K562 (cell line): Measurements from ENCODE around the gene GYS1.

ENCODE experiments used
- HIVEP1 ChIP-seq: fragments of 250-450 bp; sonication (Bioruptor Pico); IDR thresholded peaks from 2 replicates; pipeline ENCODE4 v1.4.0; 2020; ENCODE audit warnings: mild to moderate bottlenecking
- NRF1 ChIP-seq, 2 experiments: fragments of 450-650 bp; IDR thresholded peaks in 1 of 2; conservative IDR thresholded peaks in 1 of 2; 2 replicates each; pipeline ENCODE4 v1.6.1; 2014; ENCODE audit warnings: mild to moderate bottlenecking in 2 of 2
- TF ChIP-seq, protein P1 (sequence below), 3 experiments: IDR thresholded peaks in 2 of 3; conservative IDR thresholded peaks in 1 of 3; 2 replicates each; pipeline ENCODE4 v1.5.1; 2011 to 2012; ENCODE audit warnings: low read length in 3 of 3, mild to moderate bottlenecking in 3 of 3, control low read depth in 2 of 3, improper control_type of control experiment in 1 of 3, inconsistent platforms in 1 of 3, low read depth in 1 of 3, mixed read lengths in 1 of 3, moderate library complexity in 1 of 3; ENCODE audit not compliant: insufficient read depth in 2 of 3

DNA sequence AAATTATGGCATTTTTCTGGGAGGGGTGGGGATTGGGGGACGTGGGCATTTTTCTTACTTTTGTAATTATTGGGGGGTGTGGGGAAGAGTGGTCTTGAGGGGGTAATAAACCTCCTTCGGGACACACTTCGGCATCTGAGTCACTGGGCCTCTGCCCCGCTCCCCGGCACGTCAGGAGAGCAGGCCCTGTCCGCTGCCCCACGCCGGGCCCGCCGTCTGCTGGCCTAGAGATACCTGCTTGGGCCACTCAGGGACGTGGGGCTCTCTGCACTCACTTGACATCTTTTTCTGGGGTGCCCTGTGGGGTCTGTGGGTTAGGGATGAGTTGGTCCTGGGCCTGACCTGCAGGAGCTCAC lies 31.5 kb downstream of the GYS1 start:
- TF ChIP-seq, protein P1, sequence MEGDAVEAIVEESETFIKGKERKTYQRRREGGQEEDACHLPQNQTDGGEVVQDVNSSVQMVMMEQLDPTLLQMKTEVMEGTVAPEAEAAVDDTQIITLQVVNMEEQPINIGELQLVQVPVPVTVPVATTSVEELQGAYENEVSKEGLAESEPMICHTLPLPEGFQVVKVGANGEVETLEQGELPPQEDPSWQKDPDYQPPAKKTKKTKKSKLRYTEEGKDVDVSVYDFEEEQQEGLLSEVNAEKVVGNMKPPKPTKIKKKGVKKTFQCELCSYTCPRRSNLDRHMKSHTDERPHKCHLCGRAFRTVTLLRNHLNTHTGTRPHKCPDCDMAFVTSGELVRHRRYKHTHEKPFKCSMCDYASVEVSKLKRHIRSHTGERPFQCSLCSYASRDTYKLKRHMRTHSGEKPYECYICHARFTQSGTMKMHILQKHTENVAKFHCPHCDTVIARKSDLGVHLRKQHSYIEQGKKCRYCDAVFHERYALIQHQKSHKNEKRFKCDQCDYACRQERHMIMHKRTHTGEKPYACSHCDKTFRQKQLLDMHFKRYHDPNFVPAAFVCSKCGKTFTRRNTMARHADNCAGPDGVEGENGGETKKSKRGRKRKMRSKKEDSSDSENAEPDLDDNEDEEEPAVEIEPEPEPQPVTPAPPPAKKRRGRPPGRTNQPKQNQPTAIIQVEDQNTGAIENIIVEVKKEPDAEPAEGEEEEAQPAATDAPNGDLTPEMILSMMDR (IDR thresholded peaks at IDR 0.05 in 2 of 3, conservative IDR thresholded peaks at IDR 0.05 in 1 of 3; ENCODE audit: insufficient read depth in 2 of 3, low read depth in 1 of 3, low read length in 3 of 3), result no peak
- no peak for TF ChIP-seq NRF1 (conservative IDR thresholded peaks at IDR 0.05 in 1 of 2, IDR thresholded peaks at IDR 0.05 in 1 of 2)
- no peak for TF ChIP-seq HIVEP1 (CRISPR knock-in tag)
